Suppressor macrophage (primary cell): Measurements from ENCODE around the gene ACADSB.

Experiments
- DNase-seq, 4 experiments: peaks; one replicate each; pipeline ENCODE4 v3.0.0-alpha.2; 2020 to 2022
- total RNA-seq, 17 experiments: gene quantifications; one replicate each; lab custom pipeline; 2026; ENCODE audit warnings: mixed read lengths in 6 of 17, inconsistent platforms in 3 of 17; lab: John Stamatoyannopoulos, UW

Gene ACADSB
- total RNA-seq: 7.9 to 33.4 (median 22.4) reads per million in 17 experiments

DNA sequence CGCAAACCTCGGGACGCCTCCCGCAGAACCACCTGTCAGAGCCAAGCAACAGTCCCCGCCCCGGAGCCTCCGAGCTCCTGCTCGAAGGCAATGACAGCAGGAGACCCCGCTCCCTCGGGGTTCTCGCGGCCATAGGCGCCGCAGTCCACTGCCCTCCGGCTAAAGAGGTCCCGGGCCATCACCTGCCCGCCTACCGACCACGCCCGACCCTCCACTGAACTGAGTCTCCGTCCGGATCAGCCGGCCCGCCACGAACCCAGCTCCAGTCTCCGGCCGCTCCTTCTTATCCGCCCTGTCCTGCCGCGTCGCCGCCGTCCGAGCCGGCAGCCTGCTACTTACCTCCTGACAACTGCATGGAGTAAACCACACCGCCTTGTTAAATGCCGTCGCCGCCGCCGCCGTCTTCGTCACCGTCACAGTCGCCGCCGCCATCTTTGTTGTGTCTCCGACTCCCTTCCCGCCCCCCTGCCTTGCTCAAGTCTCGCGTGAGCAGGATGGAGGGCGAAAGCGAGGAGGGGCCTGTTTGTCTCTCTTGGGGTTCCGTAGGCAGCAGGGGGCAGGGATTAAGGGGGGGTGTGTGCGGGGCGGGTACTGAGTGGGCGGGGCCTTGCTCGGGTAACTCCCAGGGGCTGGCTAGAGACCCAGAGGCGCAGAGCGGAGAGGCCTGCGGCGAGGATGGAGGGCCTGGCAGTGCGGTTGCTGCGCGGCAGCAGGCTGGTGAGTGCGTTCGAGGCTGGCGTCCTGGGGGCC, at the start of gene ACADSB, which contains the start of gene IKZF5:
TSS of gene ACADSB (plus strand) at position 652 of the 750 bp plus-strand sequence. CDS start at position 676, 24 bp downstream.
TSS of gene IKZF5 (minus strand) at position 441 of the 750 bp plus-strand sequence. CDS start 10,170 bp downstream, outside the sequence.
- peak; percentile 95 to 99 (median 98) for DNase-seq

DNA sequence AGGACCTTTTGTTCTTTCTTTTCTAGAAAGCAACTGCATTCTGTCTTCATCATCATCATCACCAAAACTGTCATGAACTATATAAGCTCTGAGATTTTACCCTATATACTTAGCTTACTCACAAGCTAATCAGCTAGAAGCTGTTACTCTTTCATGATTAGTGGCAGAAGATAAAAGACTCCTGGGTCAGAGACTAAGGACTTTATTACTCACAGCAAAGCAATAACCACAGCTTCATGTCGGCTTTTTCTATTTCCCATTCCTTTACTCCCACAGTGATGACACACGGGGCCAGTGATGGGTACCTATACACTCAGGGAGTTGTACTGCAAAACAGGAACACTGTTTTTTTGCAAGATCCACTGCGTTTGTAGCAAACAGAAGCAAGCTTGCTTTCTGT, 46.4 kb upstream of the ACADSB start:
- peak in 3 of 4 experiments; percentile 7 to 28 (median 14) for DNase-seq

DNA sequence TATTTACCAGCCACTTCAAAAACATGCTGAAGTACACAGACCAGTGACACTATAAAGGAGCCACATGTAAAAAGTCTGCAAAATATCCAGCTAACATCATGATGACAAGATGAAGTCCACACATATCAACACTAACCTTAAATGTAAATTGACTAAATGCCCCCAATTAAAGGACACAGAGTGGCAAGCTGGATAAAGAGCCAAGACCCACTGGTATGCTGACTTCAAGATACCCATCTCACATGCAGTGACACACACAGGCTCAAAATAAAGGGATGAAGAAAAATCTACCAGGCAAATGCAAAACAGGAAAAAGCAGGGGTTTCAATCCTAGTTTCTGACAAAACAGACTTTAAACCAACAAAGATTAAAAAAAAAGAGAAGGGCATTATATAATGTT, 41.9 kb upstream of the ACADSB start:
- no peak for DNase-seq

DNA sequence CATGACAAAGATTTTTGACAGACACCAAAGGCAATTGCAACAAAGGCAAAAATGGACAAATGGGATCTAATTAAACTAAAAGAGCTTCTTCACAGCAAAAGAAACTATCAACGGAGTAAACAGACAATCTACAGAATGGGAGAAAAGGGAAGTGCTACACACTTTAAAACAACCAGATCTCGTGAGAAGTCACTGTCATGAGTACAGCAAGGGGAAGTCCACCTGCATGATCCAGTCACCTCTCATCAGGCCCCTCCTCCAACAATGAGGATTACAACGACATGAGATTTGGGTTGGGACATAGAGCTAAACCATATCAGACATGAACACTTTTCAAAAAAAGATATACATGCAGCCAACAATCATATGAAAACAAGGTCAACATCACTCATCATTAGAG, 40.1 kb upstream of the ACADSB start:
- no peak for DNase-seq

DNA sequence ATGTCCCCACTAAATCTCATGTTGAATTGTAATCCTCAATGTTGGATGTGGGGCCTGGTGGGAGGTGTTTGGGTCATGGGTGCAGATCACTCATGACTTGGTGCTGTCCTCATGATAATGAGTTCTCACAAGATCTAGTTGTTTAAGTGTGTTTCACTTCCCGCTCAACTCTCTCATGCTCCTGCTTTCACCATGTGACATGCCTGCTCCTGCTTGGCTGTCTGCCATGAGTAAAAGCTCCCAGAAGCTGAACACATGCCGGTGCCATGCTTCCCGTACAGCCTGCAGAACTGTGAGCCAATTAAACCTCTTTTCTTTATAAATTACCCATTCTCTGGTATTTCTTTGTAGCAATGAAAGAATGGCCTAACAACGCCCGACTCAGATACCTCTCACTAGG, 34.8 kb upstream of the ACADSB start:
- peak; percentile 26 to 84 (median 70) for DNase-seq

DNA sequence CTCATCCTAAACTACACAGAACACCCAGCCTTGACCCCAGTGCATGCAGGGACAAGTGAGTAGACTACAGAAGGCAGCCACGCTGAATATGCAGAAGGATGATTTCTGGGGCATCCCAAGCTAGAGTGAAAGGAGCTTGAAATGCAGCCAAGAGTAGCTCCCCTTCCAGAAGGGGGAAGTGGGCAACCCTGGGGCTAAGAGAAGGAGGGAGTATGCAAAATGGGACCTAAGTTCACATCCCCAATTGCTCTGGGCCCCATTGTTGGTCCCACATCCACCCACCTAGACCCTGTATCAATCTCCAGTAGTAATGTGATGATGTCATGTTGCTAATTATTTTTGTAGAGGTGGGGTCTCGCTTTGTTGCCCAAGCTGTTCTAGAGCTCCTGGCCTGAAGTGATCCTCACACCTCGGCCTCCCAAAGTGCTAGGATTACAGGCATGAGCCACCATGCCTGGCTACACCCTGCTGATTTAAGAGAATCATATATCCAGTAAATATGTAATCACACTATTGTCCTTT, 34.2 kb upstream of the ACADSB start:
- DNase-seq: peak in 2 of 4 experiments; percentile 2 to 11

DNA sequence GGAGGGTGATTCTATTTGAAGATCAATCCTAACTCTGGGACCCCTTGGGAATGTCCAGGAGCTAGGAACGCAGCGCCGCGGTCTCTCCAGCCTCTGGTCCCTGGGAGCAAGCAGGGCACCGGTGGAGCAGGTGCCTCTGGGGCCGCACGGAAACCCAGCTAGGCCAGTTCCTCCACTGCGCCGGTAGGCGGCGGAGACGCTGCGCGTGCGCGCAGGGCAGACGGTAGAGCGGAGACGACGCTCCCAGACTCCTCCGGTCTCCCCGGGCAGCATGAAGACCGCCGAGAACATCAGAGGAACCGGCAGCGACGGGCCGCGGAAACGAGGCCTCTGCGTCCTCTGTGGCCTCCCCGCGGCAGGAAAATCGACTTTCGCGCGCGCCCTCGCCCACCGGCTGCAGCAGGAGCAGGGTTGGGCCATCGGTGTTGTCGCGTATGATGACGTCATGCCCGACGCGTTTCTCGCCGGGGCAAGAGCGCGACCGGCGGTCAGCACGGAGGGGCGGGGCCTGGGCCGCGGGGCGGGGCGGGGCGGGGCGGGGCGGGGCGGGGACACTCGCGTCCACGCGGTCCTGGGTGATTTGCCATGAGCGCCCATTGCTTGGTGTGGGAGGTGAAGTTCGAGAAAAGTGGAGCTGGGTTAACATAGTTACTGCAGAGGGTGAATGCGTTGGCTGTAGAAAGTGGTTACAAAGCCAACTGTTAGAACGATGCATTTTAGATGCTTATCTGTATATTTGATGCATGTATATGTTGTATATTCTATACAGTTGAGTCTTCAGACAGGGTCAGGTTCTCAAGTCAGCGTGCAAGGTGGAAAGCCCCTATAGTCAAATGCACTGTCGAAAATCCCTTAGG, 28.4 kb upstream of the ACADSB start, which contains the start of gene PSTK:
TSS of gene PSTK (plus strand) at position 193 of the 857 bp plus-strand sequence. CDS start at position 272, 79 bp downstream.
- peak; percentile 92 to 98 (median 96) for DNase-seq

DNA sequence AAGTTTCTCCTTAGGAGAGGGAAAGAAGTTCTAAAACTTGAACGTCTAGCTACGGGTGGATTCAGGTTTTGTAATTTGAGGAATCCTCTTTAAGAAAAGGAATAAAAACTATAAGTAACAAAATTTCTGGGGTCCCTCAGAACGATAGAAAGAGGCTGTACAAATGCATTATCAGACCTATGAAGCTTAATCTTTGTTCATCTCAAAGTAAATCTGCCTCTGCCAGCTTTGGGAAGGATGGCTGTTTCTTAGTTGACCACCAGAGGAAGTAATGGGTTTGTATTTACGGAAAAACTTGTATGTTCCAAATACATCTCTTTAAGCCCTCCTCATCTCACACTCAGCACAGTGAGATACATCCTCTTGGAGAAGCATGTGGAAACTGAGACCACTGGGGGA, 27.7 kb upstream of the ACADSB start:
- peak; percentile 23 to 50 (median 36) for DNase-seq

DNA sequence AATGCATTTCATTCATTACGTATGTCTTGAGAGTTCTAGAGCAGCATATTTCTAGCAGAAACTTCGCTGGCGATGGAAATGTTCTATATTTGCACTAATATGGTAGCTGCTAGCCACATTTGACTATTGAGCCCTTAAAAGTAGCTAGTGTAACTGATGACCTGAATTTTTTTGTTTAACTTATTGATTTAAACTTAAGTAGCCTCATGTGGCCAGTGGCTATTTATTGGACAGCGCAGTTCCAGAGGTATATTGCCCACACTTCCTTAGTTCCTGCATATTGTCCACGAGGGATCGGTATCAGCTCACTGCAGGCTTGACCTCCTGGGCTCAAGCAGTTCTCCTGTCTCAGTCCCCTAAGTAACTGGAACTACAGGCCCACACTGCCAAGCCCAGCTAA, 24.9 kb upstream of the ACADSB start:
- DNase-seq: no peak

DNA sequence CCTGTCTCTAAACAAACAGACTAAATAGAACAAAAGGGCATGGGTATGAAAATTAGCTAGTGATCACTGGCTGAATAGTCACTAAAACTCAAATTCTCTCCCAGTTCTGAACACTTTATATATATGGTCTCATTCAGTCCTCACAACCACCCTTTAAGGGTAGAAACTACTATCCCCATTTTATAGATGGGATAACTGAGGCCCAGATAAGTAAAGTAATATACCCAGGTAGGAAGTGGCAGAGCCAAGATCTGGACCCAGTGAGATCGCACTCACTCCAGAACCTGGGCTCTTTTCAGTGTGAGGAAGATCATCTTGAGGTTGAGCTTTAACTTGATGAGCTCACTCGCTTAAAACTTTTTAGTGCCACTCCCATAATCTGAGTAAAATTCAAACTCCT, 24.1 kb upstream of the ACADSB start:
- no peak for DNase-seq

DNA sequence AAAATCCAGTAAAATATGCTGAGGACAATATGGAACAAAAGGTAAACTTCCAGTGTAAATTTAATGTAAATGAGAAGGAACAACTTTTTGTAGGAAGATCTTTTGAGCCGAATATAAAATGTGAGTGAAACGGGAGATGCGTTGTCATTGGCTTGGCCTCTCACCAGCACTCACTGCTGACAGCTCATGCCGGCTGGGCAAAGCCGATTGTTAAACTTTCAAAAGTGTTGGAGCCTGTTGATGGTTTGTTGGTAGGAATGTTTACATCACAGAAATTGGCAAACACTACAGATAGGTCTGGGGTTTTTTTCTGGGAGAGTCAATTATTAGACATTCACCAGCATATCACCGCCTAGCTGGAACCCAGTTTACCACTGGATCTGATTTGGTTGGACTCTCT, 22.5 kb upstream of the ACADSB start:
- no peak for DNase-seq

DNA sequence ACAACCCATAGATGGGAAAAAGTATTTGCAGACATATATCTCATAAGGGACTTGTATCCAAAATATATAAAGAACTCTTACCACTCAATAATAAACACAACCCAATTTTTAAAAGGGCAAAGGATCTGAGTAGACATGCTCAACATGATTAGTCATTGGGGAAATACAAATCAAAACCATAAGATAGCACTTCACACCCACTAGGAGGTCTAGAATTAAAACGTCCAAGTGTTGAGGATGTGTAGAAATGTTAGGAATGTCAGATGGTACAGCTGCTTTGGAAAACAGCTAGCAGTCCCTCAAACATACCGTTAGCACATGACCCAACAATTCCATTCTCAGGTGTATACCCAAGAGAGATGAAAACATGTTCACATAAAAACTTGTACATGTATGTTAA, 20.3 kb upstream of the ACADSB start:
- DNase-seq: no peak

DNA sequence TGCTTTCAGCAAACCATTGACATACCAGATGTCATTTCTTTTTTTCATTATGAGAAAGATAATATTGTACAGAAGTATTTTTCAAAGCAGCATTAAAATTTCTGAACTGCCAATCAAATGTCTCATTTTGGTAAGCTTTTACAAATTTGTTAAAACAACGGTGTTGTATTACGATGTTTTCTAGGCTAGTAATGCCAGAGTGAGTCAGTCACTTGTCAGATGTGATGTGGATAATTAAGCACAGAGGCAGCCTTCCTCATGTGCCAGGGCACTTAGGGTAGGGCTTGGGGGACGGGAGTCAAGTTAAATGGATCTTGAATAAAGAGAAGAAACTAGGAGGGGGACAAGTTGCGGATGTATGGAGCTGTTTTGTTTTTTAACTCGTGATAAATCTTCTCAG, 18.5 kb upstream of the ACADSB start:
- no peak for DNase-seq

DNA sequence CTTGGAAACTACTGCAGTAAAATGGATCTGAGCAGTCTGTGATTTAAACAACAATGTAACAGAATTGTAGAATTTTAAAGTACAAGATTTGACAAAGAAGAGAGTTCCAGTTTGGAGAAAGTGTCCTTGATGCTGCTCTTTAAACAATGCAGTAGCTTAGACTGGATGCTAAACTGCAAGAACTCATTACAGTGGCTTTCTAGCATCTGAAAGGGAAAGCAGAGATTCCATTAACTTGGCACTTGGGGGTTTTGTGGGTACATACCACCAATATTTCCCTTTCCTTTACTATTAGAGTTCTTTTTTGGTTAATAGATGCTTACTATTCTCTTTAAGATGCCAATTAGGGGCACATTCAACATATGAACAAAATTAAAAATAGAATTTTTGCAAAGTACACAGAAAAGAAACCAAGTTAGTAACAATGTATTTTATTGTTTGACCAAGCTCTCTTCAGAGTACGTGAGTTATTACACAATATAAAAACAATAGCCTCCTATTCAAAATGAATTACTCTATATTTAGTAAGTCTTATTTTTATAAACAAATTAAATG, 16.7 kb upstream of the ACADSB start:
- DNase-seq: no peak

DNA sequence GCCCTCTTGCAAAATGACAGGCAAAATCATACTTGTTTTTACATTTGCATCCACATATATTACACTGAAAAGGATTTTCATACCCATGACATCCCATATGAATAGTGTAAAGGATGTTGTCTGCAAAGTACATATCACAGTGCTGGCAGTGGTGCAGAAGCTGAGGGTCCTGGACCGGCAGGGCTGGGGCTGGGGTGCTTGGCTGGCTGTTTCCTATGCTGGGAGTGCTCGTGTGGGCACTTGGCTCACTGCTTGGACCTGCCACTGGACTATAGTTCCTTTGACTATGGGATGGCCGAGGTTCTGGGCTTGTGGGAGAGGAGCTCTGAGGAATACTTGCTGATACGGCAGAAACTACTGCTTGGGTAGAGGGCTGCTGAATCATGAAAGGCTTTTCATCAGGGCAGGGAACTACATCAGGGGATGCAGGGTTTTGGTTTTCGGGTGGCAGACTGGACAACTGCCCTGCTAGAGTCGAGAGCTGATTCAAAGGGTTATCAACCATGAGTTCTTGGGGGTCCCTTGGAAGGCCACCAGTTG, 14.9 kb upstream of the ACADSB start:
- DNase-seq: no peak

DNA sequence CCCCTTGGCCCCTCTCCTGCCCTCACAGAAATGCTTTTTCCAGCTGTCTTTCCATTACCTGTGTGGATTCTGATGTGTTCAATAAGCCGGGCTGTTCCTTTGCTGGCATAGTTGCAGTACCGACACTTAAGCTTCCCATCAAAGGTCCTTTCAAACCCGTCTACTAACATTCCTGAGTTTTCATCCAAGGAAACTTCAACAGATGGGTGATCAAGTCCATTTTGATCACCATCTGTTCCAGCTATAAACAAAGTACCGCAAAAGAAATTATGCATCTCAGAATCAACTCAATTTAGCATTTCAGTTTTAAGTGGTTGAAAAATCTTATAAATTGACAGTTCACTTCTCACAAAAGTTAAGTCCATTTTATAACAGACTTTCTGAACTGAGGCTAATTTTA, 12.9 kb upstream of the ACADSB start:
- DNase-seq: no peak

DNA sequence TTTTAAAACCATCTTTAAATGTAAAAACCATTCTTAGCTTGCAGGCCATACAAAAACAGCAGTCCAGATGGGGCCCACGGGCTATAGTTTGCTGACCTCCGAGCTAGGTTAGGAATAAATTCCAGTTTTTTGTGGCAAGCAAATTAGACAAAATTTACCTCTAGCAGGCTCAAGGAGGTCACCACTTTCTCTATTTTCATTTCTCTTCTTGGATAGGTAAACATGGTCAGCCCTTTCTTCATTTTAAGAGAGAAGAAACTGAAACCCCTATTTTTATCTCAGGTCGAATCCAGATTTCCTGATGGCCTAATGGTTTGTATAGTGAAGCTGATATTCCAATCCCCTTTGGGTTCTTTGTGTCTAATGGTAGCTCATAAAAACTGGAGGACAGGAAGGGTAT, 10.9 kb upstream of the ACADSB start:
- DNase-seq: no peak

DNA sequence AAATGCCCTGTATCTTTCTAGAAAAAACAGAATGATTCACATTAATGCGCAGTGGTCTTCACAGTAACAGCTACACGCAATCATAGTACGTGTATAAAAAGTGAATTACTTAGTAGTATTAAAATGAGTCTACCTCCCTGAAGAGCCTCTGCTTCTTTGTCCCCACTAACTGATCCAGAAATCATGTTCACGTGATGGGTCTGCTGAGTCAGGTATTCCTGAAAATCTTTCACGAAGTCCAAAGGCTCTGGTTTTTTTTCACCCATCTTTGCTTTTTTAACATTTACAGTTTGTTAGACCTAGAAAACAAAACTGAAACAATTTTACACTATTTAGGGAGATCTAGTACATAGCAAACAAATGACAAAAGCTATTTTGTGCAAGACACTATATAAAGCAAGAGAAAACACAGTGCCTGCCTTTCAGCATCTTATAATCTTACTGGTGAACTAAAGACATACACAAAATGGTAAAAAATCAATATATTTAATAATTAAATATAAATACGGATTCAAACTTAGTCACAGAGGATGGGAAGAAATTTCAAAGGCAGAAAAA, 10.4 kb upstream of the ACADSB start:
- no peak for DNase-seq

DNA sequence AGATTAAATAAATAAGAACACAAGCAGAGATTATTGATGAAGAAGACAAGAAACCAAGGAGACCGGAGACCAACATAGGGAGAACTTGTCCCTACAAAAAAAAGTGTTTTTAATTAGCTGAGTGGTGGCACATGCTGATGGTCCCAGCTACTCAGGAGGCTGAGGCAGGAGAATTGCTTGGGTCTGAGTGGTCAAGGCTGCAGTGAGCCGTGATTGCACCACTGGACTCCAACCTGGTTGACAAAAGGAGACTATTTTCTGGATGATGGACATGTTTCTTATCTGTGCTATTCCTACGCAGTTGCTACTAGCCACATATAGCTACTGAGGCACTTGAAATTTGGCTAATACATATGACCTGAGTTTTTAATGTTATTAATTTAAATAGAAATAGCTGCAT, 9.9 kb upstream of the ACADSB start:
- DNase-seq: no peak

DNA sequence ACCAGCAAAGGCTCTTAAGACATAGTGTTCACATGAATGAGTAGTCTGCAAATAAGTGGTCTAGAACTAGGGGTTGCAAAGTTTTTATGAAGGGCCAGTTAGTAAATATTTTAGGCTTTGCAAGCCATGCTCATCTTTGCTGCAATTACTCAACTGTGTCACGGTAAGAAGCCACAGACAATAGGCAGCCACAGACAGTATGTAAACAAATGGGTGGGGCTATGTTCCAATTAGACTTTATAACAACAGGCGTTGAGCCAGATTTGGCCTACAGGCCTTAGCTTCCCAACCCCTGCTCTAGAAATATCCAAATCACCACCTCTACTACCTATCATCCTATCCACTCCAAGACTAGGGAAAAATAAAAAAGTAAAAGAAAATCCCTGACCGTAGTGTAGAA, 9.5 kb upstream of the ACADSB start:
- DNase-seq: no peak

DNA sequence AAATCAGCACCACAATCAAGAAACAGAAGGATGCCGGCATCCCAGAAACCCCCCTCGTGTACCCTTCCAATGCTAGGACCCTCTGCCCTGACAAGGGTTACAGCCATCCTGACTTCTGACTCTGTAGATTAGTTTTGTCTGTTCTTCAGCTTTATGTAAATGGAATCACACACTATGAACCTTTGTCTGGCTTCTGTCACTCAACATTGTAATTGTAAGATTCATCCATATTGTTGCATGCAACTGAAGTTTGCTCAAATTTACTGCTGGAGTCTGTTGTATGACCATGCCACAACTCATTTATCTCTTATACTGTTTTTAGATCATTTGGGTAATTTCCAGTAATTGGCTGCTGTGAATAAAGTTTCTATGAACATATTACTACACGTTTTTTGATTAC, 8.7 kb upstream of the ACADSB start:
- DNase-seq: no peak

DNA sequence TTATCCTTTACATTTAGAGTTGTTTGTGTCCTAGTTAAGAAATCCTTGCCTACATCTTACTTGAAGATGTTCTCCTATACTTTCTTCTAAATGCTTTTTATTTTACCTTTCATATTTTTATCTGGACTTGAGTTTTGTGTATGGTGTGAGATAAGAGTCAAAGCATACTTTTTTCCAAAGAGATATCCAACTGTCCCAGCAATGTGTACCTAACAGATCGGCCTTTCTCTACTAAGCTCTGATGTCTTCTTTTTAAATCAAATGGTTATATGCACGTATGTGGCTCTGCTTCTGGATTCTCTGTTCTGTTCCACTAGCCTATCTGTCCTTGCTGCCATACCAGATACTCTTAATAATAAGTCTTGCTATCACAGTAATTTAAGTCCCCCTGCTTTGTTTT, 7.4 kb upstream of the ACADSB start:
- DNase-seq: no peak
